ENCODE data around the gene CATSPERD.
"Not testable (repeated sequence)": the region's sequence is repeated elsewhere in the genome, so short reads cannot be mapped to it uniquely, and the experiment has no call there.

CATSPERD gene

GRCh38 chr19:5765220-5765619, 44.8 kb downstream of the CATSPERD start:
- no peak for DNase-seq (ENCODE audit: low spot score)
- H3K4me1 Mint-ChIP-seq (ENCODE audit: low read depth) = no peaks in the 10 kb centered on the region
- H3K27me3 Mint-ChIP-seq (ENCODE audit: low read depth) = no peaks in the 10 kb centered on the region
- no peaks in the 10 kb centered on the region for H3K9me3 Mint-ChIP-seq
- no peaks in the 10 kb centered on the region for H3K36me3 Mint-ChIP-seq (ENCODE audit: low read depth)
- no peak overlapping the region for H3K4me3 Mint-ChIP-seq
- H3K27ac Mint-ChIP-seq = no peak overlapping the region

- no peaks in the 10 kb centered on the region for H3K9me3 Mint-ChIP-seq
- no peaks in the 10 kb centered on the region for H3K4me1 Mint-ChIP-seq (ENCODE audit: low read depth)
- H3K36me3 Mint-ChIP-seq (ENCODE audit: low read depth) = no peaks in the 10 kb centered on the region
- H3K4me3 Mint-ChIP-seq = no peak overlapping the region
- DNase-seq (ENCODE audit: low spot score) = no peak
- no peaks in the 10 kb centered on the region for H3K27me3 Mint-ChIP-seq (ENCODE audit: low read depth)
- H3K27ac Mint-ChIP-seq = no peak overlapping the region
Measured at GRCh38 chr19:5767949-5768348, 47.5 kb downstream of the CATSPERD start.

- Mint-ChIP-seq H3K4me1 (ENCODE audit: low read depth) (no peaks in the 10 kb centered on the region), H3K9me3 (no peaks in the 10 kb centered on the region), H3K27me3 (ENCODE audit: low read depth) (no peaks in the 10 kb centered on the region), H3K27ac (no peak overlapping the region), H3K4me3 (no peak overlapping the region), H3K36me3 (ENCODE audit: low read depth) (no peaks in the 10 kb centered on the region)
- no peak for DNase-seq (ENCODE audit: low spot score)
Measured at GRCh38 chr19:5772416-5772815, 52.0 kb downstream of the CATSPERD start.

- no peak for DNase-seq (ENCODE audit: low spot score)
- no peaks in the 10 kb centered on the region for H3K36me3 Mint-ChIP-seq (ENCODE audit: low read depth)
- no peaks in the 10 kb centered on the region for H3K4me1 Mint-ChIP-seq (ENCODE audit: low read depth)
- H3K27ac Mint-ChIP-seq = no peak overlapping the region
- H3K27me3 Mint-ChIP-seq (ENCODE audit: low read depth) = no peaks in the 10 kb centered on the region
- no peaks in the 10 kb centered on the region for H3K9me3 Mint-ChIP-seq
- no peak overlapping the region for H3K4me3 Mint-ChIP-seq
Measured at GRCh38 chr19:5773276-5773675, 52.8 kb downstream of the CATSPERD start.

GRCh38 chr19:5774921-5775320, 54.5 kb downstream of the CATSPERD start:
- Mint-ChIP-seq H3K4me3 (no peak overlapping the region), H3K27ac (no peak overlapping the region)

GRCh38 chr19:5775668-5776309, 55.4 kb downstream of the CATSPERD start:
- DNase-seq (ENCODE audit: low spot score) = no peak
- no peak overlapping the region for H3K27ac Mint-ChIP-seq
- no peak overlapping the region for H3K4me3 Mint-ChIP-seq
- H3K27me3 Mint-ChIP-seq (ENCODE audit: low read depth) = no peaks in the 10 kb centered on the region
- H3K4me1 Mint-ChIP-seq (ENCODE audit: low read depth) = no peaks in the 10 kb centered on the region
- H3K36me3 Mint-ChIP-seq (ENCODE audit: low read depth) = no peaks in the 10 kb centered on the region
- H3K9me3 Mint-ChIP-seq = no peaks in the 10 kb centered on the region

More at GRCh38 chr19:5774921-5775320, 54.5 kb downstream of the CATSPERD start:
- no peaks in the 10 kb centered on the region for H3K4me1 Mint-ChIP-seq (ENCODE audit: low read depth)
- no peaks in the 10 kb centered on the region for H3K9me3 Mint-ChIP-seq
- H3K27me3 Mint-ChIP-seq (ENCODE audit: low read depth) = no peaks in the 10 kb centered on the region
- no peak for DNase-seq (ENCODE audit: low spot score)
- no peaks in the 10 kb centered on the region for H3K36me3 Mint-ChIP-seq (ENCODE audit: low read depth)

GRCh38 chr19:5778402-5778801, 58.0 kb downstream of the CATSPERD start:
- no peak for DNase-seq (ENCODE audit: low spot score)
- Mint-ChIP-seq H3K27me3 (ENCODE audit: low read depth) (no peaks in the 10 kb centered on the region), H3K4me3 (no peak overlapping the region), H3K9me3 (no peaks in the 10 kb centered on the region), H3K36me3 (ENCODE audit: low read depth) (no peaks in the 10 kb centered on the region), H3K27ac (no peak overlapping the region), H3K4me1 (ENCODE audit: low read depth) (no peaks in the 10 kb centered on the region)

GRCh38 chr19:5780916-5781315, 60.5 kb downstream of the CATSPERD start:
- H3K9me3 Mint-ChIP-seq; DNase-seq (ENCODE audit: low spot score); H3K4me1 Mint-ChIP-seq (ENCODE audit: low read depth); H3K4me3 Mint-ChIP-seq; H3K27ac Mint-ChIP-seq; H3K27me3 Mint-ChIP-seq (ENCODE audit: low read depth); H3K36me3 Mint-ChIP-seq (ENCODE audit: low read depth): not testable (repeated sequence)

- H3K36me3 Mint-ChIP-seq (ENCODE audit: low read depth) = peaks cover 11% of the 10 kb centered on the region
- DNase-seq (ENCODE audit: low spot score) = no peak
- H3K27ac Mint-ChIP-seq = no peak overlapping the region
- no peaks in the 10 kb centered on the region for H3K27me3 Mint-ChIP-seq (ENCODE audit: low read depth)
- no peak overlapping the region for H3K4me3 Mint-ChIP-seq
- H3K9me3 Mint-ChIP-seq = no peaks in the 10 kb centered on the region
- no peaks in the 10 kb centered on the region for H3K4me1 Mint-ChIP-seq (ENCODE audit: low read depth)
Measured at GRCh38 chr19:5782322-5782721, 61.9 kb downstream of the CATSPERD start.

- Mint-ChIP-seq H3K27me3 (ENCODE audit: low read depth) (no peaks in the 10 kb centered on the region), H3K4me1 (ENCODE audit: low read depth) (no peaks in the 10 kb centered on the region), H3K36me3 (ENCODE audit: low read depth) (peaks cover 15% of the 10 kb centered on the region), H3K9me3 (no peaks in the 10 kb centered on the region), H3K27ac (no peak overlapping the region), H3K4me3 (no peak overlapping the region)
- no peak for DNase-seq (ENCODE audit: low spot score)
Measured at GRCh38 chr19:5782945-5783919, 62.8 kb downstream of the CATSPERD start.

GRCh38 chr19:5784581-5785147, 64.2 kb downstream of the CATSPERD start, which contains the start of gene PRR22:
PRR22 (minus strand) TSS chr19:5784746; CDS start chr19:5784660, 86 bp downstream.
- Mint-ChIP-seq H3K9me3 (no peaks in the 10 kb centered on the region), H3K36me3 (ENCODE audit: low read depth) (peaks cover 21% of the 10 kb centered on the region), H3K27ac (no peak within 1 kb of the TSS)

GRCh38 chr19:5785423-5785822, 65.0 kb downstream of the CATSPERD start:
- Mint-ChIP-seq H3K27me3 (ENCODE audit: low read depth) (no peaks in the 10 kb centered on the region), H3K4me3 (no peak overlapping the region), H3K27ac (no peak overlapping the region), H3K36me3 (ENCODE audit: low read depth) (peaks cover 26% of the 10 kb centered on the region), H3K9me3 (no peaks in the 10 kb centered on the region), H3K4me1 (ENCODE audit: low read depth) (peaks cover 5% of the 10 kb centered on the region)
- DNase-seq (ENCODE audit: low spot score) = no peak

More at GRCh38 chr19:5784581-5785147, 64.2 kb downstream of the CATSPERD start, which contains the start of gene PRR22:
- DNase-seq (ENCODE audit: low spot score) = no peak
- Mint-ChIP-seq H3K27me3 (ENCODE audit: low read depth) (no peaks in the 10 kb centered on the region), H3K4me3 (no peak within 1 kb of the TSS), H3K4me1 (ENCODE audit: low read depth) (no peaks in the 10 kb centered on the region)

GRCh38 chr19:5786593-5787408, 66.4 kb downstream of the CATSPERD start:
- DNase-seq (ENCODE audit: low spot score) = no peak
- peaks cover 30% of the 10 kb centered on the region for H3K36me3 Mint-ChIP-seq (ENCODE audit: low read depth)
- H3K4me3 Mint-ChIP-seq = no peak overlapping the region
- peaks cover 9% of the 10 kb centered on the region for H3K4me1 Mint-ChIP-seq (ENCODE audit: low read depth)
- H3K9me3 Mint-ChIP-seq = peaks cover 3% of the 10 kb centered on the region
- H3K27me3 Mint-ChIP-seq (ENCODE audit: low read depth) = no peaks in the 10 kb centered on the region
- no peak overlapping the region for H3K27ac Mint-ChIP-seq

Measured in T-helper 2 cell treated with Interferon-gamma antibody and Interleukin-4, amounts not matched to agents 5 μg/mL and 100 μg/mL, for 36 hours (primary cell).